Spleen (tissue), 11 donors: ENCODE data around the gene SLC8B1. TPM values are rescaled to one million over a fixed set of nuclear protein-coding genes. Genes with fewer than 3 reads are reported as not detected.

ENCODE experiments used
- DNase-seq: peaks from one replicate; pipeline ENCODE4 v3.0.0-alpha.2; 2020
- H3K27ac ChIP-seq, 8 donors: fragments of 200-600 bp; sonication (generic) in 7 of 8; 1 replicate in 4 of 8; 2 replicates in 4 of 8; pipeline versions ENCODE4 v1.5.0 to v1.8.0; 2016 to 2021; ENCODE audit warnings: inconsistent platforms in 4 of 8, mild to moderate bottlenecking in 4 of 8, moderate library complexity in 1 of 8
- H3K27me3 ChIP-seq, 7 donors: fragments of 200-600 bp; sonication (generic) in 6 of 7; replicated peaks in 1 of 7; 1 replicate in 4 of 7; 2 replicates in 3 of 7; pipeline versions ENCODE4 v1.5.0 to v1.8.0; 2016 to 2021; ENCODE audit warnings: inconsistent platforms in 3 of 7, mild to moderate bottlenecking in 1 of 7
- H3K36me3 ChIP-seq, 6 donors: fragments of 200-600 bp; sonication (generic) in 5 of 6; 1 replicate in 4 of 6; 2 replicates in 2 of 6; pipeline versions ENCODE4 v1.5.0 to v1.8.0; 2016 to 2021; ENCODE audit warnings: inconsistent platforms in 2 of 6
- H3K4me1 ChIP-seq, 6 donors: fragments of 200-600 bp; sonication (generic) in 5 of 6; 1 replicate in 3 of 6; 2 replicates in 3 of 6; pipeline versions ENCODE4 v1.5.0 to v1.8.0; 2016 to 2021; ENCODE audit warnings: inconsistent platforms in 3 of 6
- H3K4me3 ChIP-seq, 8 donors: fragments of 200-600 bp; sonication (generic) in 7 of 8; 1 replicate in 4 of 8; 2 replicates in 4 of 8; pipeline versions ENCODE4 v1.5.0 to v1.8.0; 2016 to 2021; ENCODE audit warnings: inconsistent platforms in 4 of 8, mild to moderate bottlenecking in 4 of 8, moderate library complexity in 2 of 8
- H3K9me3 ChIP-seq, 8 donors: fragments of 200-600 bp; sonication (generic) in 7 of 8; 1 replicate in 4 of 8; 2 replicates in 4 of 8; pipeline versions ENCODE4 v1.5.0 to v1.8.0; 2016 to 2021; ENCODE audit warnings: inconsistent platforms in 4 of 8
- POLR2A ChIP-seq, 3 donors: fragments of 450-650 bp; IDR thresholded peaks; one replicate each; pipeline ENCODE4 v1.5.1; 2017; ENCODE audit warnings: antibody characterized with exemption in 3 of 3, mild to moderate bottlenecking in 1 of 3
- POLR2AphosphoS5 ChIP-seq, 3 donors: sonication (generic); formaldehyde crosslinking; IDR thresholded peaks; one replicate each; pipeline ENCODE4 v1.5.1; 2017; ENCODE audit warnings: antibody characterized with exemption in 3 of 3
- WGBS, 5 donors: extraction: QIAGEN DNeasy Blood & Tissue Kit in 3 of 5; methylation state at CpG; one replicate each; pipeline versions ENCODE4 v1.1.5 to v1.1.7; 2013 to 2018; 5-methylcytosine and 5-hydroxymethylcytosine counted together
- intact Hi-C: fragments of 100-400 bp; cut with DNase I; formaldehyde crosslinking; loops from one replicate; pipeline ENCODE4 v1.15.0; 2023; ENCODE audit warnings: low total_unique reads
- polyA plus RNA-seq, 3 donors: library from polyadenylated mRNA; stranded (reverse); fragments of 200-250 nt; gene quantifications; one replicate each; pipeline ENCODE4 v1.2.1, GENCODE V29; 2013
- total RNA-seq, 7 donors: library from RNA; depleted of rRNA in 3 of 7; stranded (reverse); fragments of >200 nt in 3 of 7; fragmentation: NEBNext Ultra II Directional in 4 of 7; extraction: Animal tissue kit (Norgen Biotek cat#: 25700) in 4 of 7; gene quantifications; one replicate each; pipeline versions ENCODE4 v1.1.0 to v1.2.1, GENCODE V29; 2016 to 2021
- TF ChIP-seq, protein P1 (sequence below), 11 experiments: fragments of 200-600 bp in 7 of 11; fragments of 450-650 bp in 4 of 11; sonication (generic) in 4 of 11; IDR thresholded peaks in 8 of 11; conservative IDR thresholded peaks in 3 of 11; 1 replicate in 7 of 11; 2 replicates in 4 of 11; pipeline versions ENCODE4 v1.4.0 to v1.8.0; 2016 to 2021; ENCODE audit warnings: antibody characterized with exemption in 11 of 11, inconsistent platforms in 4 of 11, mild to moderate bottlenecking in 1 of 11
- donor health status: healthy with polysubstance abuse.
- donor health status: DM: no; HTN: no; CAD: no; lungs with moderate emphysema.
- donor health status: DM: no; HTN: no; CAD: no.
- donor health status: Bipolar disorder and iron deficiency.
- donor health status: healthy.
- donor health status: DM: no; HTN: no; CAD: no.
- donor health status: DM: yes; HTN: yes; CAD: no.

The SLC8B1 gene
- total and polyA plus RNA-seq, 10 donors: 15.0 to 126 (median 71.1) TPM

DNA sequence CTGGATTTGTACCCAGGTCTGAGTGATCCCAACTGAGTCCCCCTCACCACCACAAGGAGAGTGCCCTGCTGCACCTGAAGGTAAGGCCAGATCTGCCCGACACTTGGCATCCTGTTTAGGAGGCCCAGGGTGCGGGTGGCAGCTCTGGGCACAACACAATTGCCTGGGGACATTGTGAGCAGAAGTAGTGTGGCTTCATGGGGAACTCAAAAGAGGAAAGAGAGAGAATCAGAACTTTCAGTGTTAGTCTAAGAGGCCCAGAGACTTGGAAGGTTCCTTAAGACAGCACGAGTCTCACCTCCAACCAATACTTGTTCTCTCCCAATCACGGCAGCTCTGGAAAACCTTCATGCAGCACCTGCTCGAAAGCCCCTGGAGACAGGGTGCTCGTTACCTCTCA, 6.6 kb upstream of the SLC8B1 start:
- Histone ChIP-seq H3K27me3 (no peaks in the 10 kb centered on the region), H3K36me3 (no peaks in the 10 kb centered on the region), H3K27ac (peak overlapping the region in 3 of 8 donors; percentile 35 to 56 (median 37)), H3K4me1 (peaks cover 0 to 6% (median 0%) of the 10 kb centered on the region in 6 donors), H3K9me3 (no peaks in the 10 kb centered on the region), H3K4me3 (no peak overlapping the region)
- WGBS, 5 donors: 60 to 82% (median 75%) methylated on average over 6 of the region's 6 CpGs
- DNase-seq: no peak
- TF ChIP-seq, protein P1, sequence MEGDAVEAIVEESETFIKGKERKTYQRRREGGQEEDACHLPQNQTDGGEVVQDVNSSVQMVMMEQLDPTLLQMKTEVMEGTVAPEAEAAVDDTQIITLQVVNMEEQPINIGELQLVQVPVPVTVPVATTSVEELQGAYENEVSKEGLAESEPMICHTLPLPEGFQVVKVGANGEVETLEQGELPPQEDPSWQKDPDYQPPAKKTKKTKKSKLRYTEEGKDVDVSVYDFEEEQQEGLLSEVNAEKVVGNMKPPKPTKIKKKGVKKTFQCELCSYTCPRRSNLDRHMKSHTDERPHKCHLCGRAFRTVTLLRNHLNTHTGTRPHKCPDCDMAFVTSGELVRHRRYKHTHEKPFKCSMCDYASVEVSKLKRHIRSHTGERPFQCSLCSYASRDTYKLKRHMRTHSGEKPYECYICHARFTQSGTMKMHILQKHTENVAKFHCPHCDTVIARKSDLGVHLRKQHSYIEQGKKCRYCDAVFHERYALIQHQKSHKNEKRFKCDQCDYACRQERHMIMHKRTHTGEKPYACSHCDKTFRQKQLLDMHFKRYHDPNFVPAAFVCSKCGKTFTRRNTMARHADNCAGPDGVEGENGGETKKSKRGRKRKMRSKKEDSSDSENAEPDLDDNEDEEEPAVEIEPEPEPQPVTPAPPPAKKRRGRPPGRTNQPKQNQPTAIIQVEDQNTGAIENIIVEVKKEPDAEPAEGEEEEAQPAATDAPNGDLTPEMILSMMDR (IDR thresholded peaks at IDR 0.05 in 8 of 11, conservative IDR thresholded peaks at IDR 0.05 in 3 of 11): no peak
- TF ChIP-seq POLR2AphosphoS5 (IDR thresholded peaks at IDR 0.05): no peak
- TF ChIP-seq POLR2A (IDR thresholded peaks at IDR 0.05): no peak
- intact Hi-C loops: no loop called here

DNA sequence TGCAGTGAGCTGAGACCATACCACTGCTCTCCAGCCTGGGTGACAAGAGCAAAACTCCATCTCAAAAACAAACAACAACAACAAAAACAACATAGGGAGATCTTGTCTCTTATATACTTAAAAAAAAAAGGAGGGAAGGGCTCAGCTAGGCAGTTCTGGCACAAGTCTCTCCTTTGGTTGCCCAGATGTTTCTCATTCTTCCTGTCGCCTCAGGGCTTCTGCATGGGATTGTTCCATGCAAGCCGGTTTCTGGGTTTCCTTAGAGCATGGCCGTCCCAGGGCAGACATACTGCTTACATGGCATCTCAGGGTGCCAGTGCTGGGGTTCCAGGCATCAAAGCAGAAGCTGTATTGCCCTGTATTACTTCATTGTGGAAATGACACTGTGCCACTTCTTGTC, 5.2 kb upstream of the SLC8B1 start:
- Histone ChIP-seq H3K9me3 (no peaks in the 10 kb centered on the region), H3K36me3 (no peaks in the 10 kb centered on the region), H3K27me3 (no peaks in the 10 kb centered on the region), H3K4me3 (no peak overlapping the region), H3K27ac (no peak overlapping the region), H3K4me1 (peaks cover 0 to 17% (median 9%) of the 10 kb centered on the region in 6 donors)
- TF ChIP-seq, protein P1 (IDR thresholded peaks at IDR 0.05 in 8 of 11, conservative IDR thresholded peaks at IDR 0.05 in 3 of 11): no peak
- DNase-seq: no peak
- 74 to 89% (median 84%) methylated on average over 3 of the region's 3 CpGs for WGBS, 5 donors
- intact Hi-C loops: no loop called here

DNA sequence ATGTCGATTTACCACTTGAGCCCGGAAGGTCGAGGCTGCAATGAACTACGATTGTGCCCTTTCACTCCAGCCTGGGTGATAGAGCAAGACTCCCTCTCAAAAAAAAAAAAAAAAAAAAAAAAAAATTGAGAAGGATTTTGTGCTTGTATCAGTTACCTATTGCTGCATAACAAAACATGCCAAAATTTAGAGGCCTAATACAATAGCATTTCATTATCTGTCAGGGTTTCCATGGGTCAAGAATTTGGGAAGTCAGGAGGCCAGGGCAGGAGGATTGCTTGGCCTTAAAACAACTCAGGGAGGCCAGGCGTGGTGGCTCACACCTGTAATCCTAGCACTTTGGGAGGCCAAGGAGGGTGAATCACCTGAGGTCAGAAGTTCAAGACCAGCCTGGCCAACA, 4.6 kb upstream of the SLC8B1 start:
- no peaks in the 10 kb centered on the region for H3K9me3 ChIP-seq
- no peaks in the 10 kb centered on the region for H3K36me3 ChIP-seq
- intact Hi-C loops: no loop called here
- 95 to 98% (median 96%) methylated on average over 5 of the region's 5 CpGs for WGBS, 5 donors
- H3K27ac ChIP-seq: no peak overlapping the region
- H3K4me1 ChIP-seq: peaks cover 0 to 20% (median 10%) of the 10 kb centered on the region in 6 donors
- no peak overlapping the region for H3K4me3 ChIP-seq
- no peaks in the 10 kb centered on the region for H3K27me3 ChIP-seq
- TF ChIP-seq, protein P1 (IDR thresholded peaks at IDR 0.05 in 8 of 11, conservative IDR thresholded peaks at IDR 0.05 in 3 of 11): no peak
- TF ChIP-seq POLR2AphosphoS5 (IDR thresholded peaks at IDR 0.05) (no peak), POLR2A (IDR thresholded peaks at IDR 0.05) (no peak)
- DNase-seq: no peak

DNA sequence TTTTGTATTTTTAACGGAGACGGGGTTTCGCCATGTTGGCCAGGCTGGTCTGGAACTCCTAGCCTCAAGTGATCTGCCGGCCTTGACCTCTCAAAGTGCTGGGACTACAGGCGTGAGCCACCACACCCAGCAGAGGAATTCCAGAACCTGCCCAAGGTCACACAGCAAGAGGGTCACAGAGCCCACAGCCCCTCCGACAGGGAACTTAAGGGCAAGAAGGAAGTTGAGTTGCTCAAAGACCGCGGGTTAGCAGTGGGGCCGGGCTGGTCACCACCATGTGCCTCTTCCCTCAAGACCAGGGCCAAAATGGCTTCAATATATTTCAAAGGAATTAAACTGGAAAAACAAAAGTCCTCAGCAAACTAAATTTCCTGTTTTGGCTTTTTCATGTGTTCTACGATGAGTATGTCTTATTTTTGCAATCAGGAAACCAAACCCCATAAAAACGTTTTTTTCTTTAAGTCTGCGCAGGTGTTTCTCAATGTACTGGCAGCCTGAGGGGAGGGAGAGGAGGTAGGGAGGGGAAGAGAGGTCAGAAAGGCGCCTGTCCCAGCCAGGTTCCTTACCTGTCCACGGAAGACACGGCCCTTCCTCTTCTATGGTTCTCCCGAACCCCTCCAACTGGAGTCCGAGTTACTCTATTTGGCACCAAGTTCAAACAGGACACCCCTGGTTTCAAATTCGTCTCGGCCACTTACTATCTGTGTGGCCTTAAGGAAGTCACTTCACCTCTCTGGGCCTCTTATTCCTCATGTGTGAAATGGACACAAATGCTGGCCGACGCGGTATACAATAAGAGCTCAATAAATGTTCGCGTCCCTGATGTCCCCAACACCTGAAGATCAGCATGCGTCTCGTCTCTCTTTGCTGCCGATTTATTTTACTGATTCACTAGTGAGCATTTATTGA, 778 bp downstream of the SLC8B1 start:
- H3K4me1 ChIP-seq: peaks cover 12 to 71% (median 47%) of the 10 kb centered on the region in 6 donors
- peak overlapping the region; percentile 64 to 89 (median 76) for H3K4me3 ChIP-seq
- H3K36me3 ChIP-seq: peaks cover 0 to 40% (median 21%) of the 10 kb centered on the region in 6 donors
- WGBS, 5 donors: 6 to 18% (median 13%) methylated on average over 27 of the region's 27 CpGs
- peak; percentile 85 for DNase-seq
- H3K9me3 ChIP-seq: no peaks in the 10 kb centered on the region
- peak overlapping the region; percentile 53 to 95 (median 90) for H3K27ac ChIP-seq
- peak in 1 of 3 donors; percentile 46 for TF ChIP-seq POLR2AphosphoS5 (IDR thresholded peaks at IDR 0.05)
- TF ChIP-seq, protein P1 (IDR thresholded peaks at IDR 0.05 in 8 of 11, conservative IDR thresholded peaks at IDR 0.05 in 3 of 11): no peak
- no peaks in the 10 kb centered on the region for H3K27me3 ChIP-seq
- intact Hi-C loops: no loop called here
